ENCODE results near the gene JADE2.

Gene JADE2

DNA sequence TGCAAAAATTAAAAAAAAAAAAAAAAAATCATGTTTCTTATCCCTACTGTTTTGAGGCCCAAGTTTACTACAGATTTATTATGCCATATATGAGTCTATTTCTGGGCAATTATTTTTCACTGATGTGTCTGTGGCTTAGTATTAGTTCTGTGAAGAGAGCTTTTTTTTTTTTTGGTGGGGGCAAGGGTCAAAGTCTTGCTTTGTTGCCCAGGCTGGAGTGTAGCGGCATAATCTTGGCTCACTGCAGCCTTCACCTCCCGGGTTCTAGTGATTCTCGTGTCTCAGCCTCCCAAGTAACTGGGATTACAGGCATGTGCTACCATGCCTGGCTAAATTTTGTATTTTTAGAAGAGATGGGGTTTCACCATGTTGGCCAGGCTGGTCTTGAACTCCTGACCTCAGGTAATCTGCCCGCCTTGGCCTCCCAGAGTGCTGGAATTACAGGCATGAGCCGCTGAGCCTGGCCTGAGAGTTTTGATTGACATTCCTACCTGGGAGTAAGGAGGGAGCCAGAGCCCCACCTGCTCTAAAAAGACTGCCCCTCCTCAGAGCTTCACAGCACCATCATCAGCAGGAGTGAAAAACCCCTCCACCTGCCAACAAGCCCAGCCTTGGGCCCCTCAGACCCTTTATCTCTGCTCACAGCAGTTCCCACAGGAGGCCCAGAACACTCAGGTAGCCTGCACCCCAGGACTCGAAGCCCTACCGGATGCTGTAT is 36.1 kb upstream of the JADE2 start:
- Histone ChIP-seq H3K14ac (ENCODE audit: low read length) (no peak overlapping the region), H3K4me3 (ENCODE audit: low read length in 2 of 2) (no peak overlapping the region), H3K79me1 (ENCODE audit: low read depth, low read length) (no peaks in the 10 kb centered on the region), H2BK5ac (ENCODE audit: low read length) (no peak overlapping the region), H4K91ac (ENCODE audit: low read depth, low read length, poor library complexity) (no peak overlapping the region), H2BK15ac (ENCODE audit: low read length) (no peak overlapping the region), H3K9ac (ENCODE audit: low read depth, low read length, poor library complexity) (no peak overlapping the region), H2BK120ac (ENCODE audit: low read depth, low read length) (no peak overlapping the region), H3K23ac (ENCODE audit: low read depth, low read length, poor library complexity) (no peak overlapping the region), H3K18ac (ENCODE audit: low read length) (no peak overlapping the region), H2AK5ac (ENCODE audit: low read depth, low read length) (no peak overlapping the region), H3K27ac (replicated peaks; ENCODE audit: low read length) (no peak overlapping the region), H3K4ac (ENCODE audit: low read length) (no peak overlapping the region), H3K4me1 (ENCODE audit: control insufficient read depth in 2 of 2, insufficient read depth in 1 of 2, low read depth in 1 of 2, low read length in 2 of 2) (no peaks in the 10 kb centered on the region), H2AFZ (ENCODE audit: low read length) (no peak overlapping the region), H4K8ac (ENCODE audit: low read depth, low read length) (no peak overlapping the region), H3K4me2 (ENCODE audit: insufficient read depth, low read length, poor library complexity, severe bottlenecking) (no peak overlapping the region), H3K36me3 (replicated peaks in 1 of 2; ENCODE audit: control insufficient read depth in 2 of 2, insufficient read depth in 2 of 2, low read length in 2 of 2) (no peaks in the 10 kb centered on the region), H3K27me3 (ENCODE audit: control insufficient read depth in 3 of 3, insufficient read depth in 3 of 3, low read depth in 1 of 3, low read length in 3 of 3) (peaks cover 0 to 29% (median 0%) of the 10 kb centered on the region in 3 experiments), H2BK12ac (ENCODE audit: low read length) (no peak overlapping the region), H3K9me3 (replicated peaks in 1 of 2; ENCODE audit: control insufficient read depth in 2 of 2, insufficient read depth in 1 of 2, low read depth in 1 of 2, low read length in 2 of 2) (no peaks in the 10 kb centered on the region)
- no CpG with 5 or more reads among the region's 7 CpGs for WGBS, 2 donors (ENCODE audit: extremely low coverage in 2 of 2, insufficient read length in 2 of 2, insufficient replicate concordance in 1 of 2)
- DNase-seq (ENCODE audit: low spot score): no peak

DNA sequence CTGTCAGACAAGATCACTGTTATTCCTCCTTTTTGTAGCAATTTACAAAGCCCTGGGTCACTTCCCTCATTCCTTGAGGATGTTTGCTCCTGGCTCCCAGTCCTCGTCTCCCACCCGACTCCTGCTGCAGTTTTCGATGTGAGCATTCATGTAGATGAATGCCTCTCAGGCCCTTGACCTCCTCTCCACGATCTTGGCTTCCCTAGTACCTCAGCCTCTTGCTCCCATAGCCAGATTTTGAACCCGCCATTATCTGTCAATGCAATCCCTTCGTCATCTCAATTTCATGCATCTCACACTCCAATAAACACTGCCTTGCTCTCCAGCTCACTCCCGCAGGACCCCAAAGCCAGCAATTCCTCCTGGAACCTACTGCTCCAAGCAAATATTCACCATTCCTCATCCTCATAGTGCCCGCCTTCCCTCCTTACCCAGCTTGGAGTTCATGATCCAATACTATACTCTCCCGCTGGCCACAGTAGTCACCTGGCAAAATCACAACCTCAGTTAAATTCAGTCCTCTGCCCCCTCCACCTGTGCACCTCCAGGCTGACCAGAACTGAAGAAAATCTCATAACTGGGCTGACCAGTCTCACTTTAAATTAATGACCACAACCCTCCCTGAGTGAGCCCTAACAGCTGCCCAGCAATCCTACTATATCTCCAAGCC is 35.1 kb upstream of the JADE2 start:
- no peak for DNase-seq (ENCODE audit: low spot score)
- no CpG with 5 or more reads among the region's 9 CpGs for WGBS, 2 donors (ENCODE audit: extremely low coverage in 2 of 2, insufficient read length in 2 of 2, insufficient replicate concordance in 1 of 2)
- H2AK5ac ChIP-seq (ENCODE audit: low read depth, low read length): peak overlapping the region; percentile 68
- no peak overlapping the region for H2BK15ac ChIP-seq (ENCODE audit: low read length)
- no peak overlapping the region for H2BK5ac ChIP-seq (ENCODE audit: low read length)
- no peak overlapping the region for H3K23ac ChIP-seq (ENCODE audit: low read depth, low read length, poor library complexity)
- H3K36me3 ChIP-seq (replicated peaks in 1 of 2; ENCODE audit: control insufficient read depth in 2 of 2, insufficient read depth in 2 of 2, low read length in 2 of 2): no peaks in the 10 kb centered on the region
- H2AFZ ChIP-seq (ENCODE audit: low read length): no peak overlapping the region
- H3K4me1 ChIP-seq (ENCODE audit: control insufficient read depth in 2 of 2, insufficient read depth in 1 of 2, low read depth in 1 of 2, low read length in 2 of 2): no peaks in the 10 kb centered on the region
- no peaks in the 10 kb centered on the region for H3K79me1 ChIP-seq (ENCODE audit: low read depth, low read length)
- peaks cover 0 to 29% (median 0%) of the 10 kb centered on the region in 3 experiments for H3K27me3 ChIP-seq (ENCODE audit: control insufficient read depth in 3 of 3, insufficient read depth in 3 of 3, low read depth in 1 of 3, low read length in 3 of 3)
- H2BK12ac ChIP-seq (ENCODE audit: low read length): no peak overlapping the region
- H4K91ac ChIP-seq (ENCODE audit: low read depth, low read length, poor library complexity): no peak overlapping the region
- no peak overlapping the region for H3K18ac ChIP-seq (ENCODE audit: low read length)
- no peaks in the 10 kb centered on the region for H3K9me3 ChIP-seq (replicated peaks in 1 of 2; ENCODE audit: control insufficient read depth in 2 of 2, insufficient read depth in 1 of 2, low read depth in 1 of 2, low read length in 2 of 2)
- no peak overlapping the region for H3K4ac ChIP-seq (ENCODE audit: low read length)
- no peak overlapping the region for H4K8ac ChIP-seq (ENCODE audit: low read depth, low read length)
- no peak overlapping the region for H3K4me3 ChIP-seq (ENCODE audit: low read length in 2 of 2)
- H3K14ac ChIP-seq (ENCODE audit: low read length): no peak overlapping the region
- no peak overlapping the region for H2BK120ac ChIP-seq (ENCODE audit: low read depth, low read length)
- no peak overlapping the region for H3K4me2 ChIP-seq (ENCODE audit: insufficient read depth, low read length, poor library complexity, severe bottlenecking)
- H3K9ac ChIP-seq (ENCODE audit: low read depth, low read length, poor library complexity): no peak overlapping the region
- no peak overlapping the region for H3K27ac ChIP-seq (replicated peaks; ENCODE audit: low read length)

DNA sequence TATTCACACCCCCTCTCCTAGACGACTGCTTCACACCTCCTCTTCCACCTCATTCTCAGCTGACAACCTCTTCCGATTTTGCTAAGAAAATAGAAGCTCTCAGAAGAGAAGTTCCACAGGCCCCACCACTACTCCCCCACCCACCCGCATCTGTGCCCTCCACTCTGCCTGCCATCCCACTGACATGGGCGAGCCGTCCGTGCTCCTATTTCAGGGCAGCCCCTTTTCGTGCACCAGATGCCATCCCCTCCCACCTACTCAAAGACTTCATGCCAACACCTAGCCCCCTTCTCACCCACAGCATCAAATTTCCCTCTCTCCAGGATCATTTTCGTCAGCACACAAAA is 34.6 kb upstream of the JADE2 start:
- H3K27me3 ChIP-seq (ENCODE audit: control insufficient read depth in 3 of 3, insufficient read depth in 3 of 3, low read depth in 1 of 3, low read length in 3 of 3): peaks cover 0 to 29% (median 0%) of the 10 kb centered on the region in 3 experiments
- H4K91ac ChIP-seq (ENCODE audit: low read depth, low read length, poor library complexity): no peak overlapping the region
- H3K9me3 ChIP-seq (replicated peaks in 1 of 2; ENCODE audit: control insufficient read depth in 2 of 2, insufficient read depth in 1 of 2, low read depth in 1 of 2, low read length in 2 of 2): no peaks in the 10 kb centered on the region
- no peak overlapping the region for H2AK5ac ChIP-seq (ENCODE audit: low read depth, low read length)
- no peak overlapping the region for H3K9ac ChIP-seq (ENCODE audit: low read depth, low read length, poor library complexity)
- H3K27ac ChIP-seq (replicated peaks; ENCODE audit: low read length): no peak overlapping the region
- no peak overlapping the region for H3K4ac ChIP-seq (ENCODE audit: low read length)
- no peak overlapping the region for H3K4me2 ChIP-seq (ENCODE audit: insufficient read depth, low read length, poor library complexity, severe bottlenecking)
- H3K36me3 ChIP-seq (replicated peaks in 1 of 2; ENCODE audit: control insufficient read depth in 2 of 2, insufficient read depth in 2 of 2, low read length in 2 of 2): no peaks in the 10 kb centered on the region
- no peak overlapping the region for H4K8ac ChIP-seq (ENCODE audit: low read depth, low read length)
- H2BK120ac ChIP-seq (ENCODE audit: low read depth, low read length): no peak overlapping the region
- WGBS, 2 donors (ENCODE audit: extremely low coverage in 2 of 2, insufficient read length in 2 of 2, insufficient replicate concordance in 1 of 2): no CpG with 5 or more reads among the region's 8 CpGs
- H2BK5ac ChIP-seq (ENCODE audit: low read length): no peak overlapping the region
- no peak overlapping the region for H2BK15ac ChIP-seq (ENCODE audit: low read length)
- H3K23ac ChIP-seq (ENCODE audit: low read depth, low read length, poor library complexity): no peak overlapping the region
- no peaks in the 10 kb centered on the region for H3K79me1 ChIP-seq (ENCODE audit: low read depth, low read length)
- H3K4me3 ChIP-seq (ENCODE audit: low read length in 2 of 2): no peak overlapping the region
- no peak overlapping the region for H3K14ac ChIP-seq (ENCODE audit: low read length)
- H3K4me1 ChIP-seq (ENCODE audit: control insufficient read depth in 2 of 2, insufficient read depth in 1 of 2, low read depth in 1 of 2, low read length in 2 of 2): no peaks in the 10 kb centered on the region
- DNase-seq (ENCODE audit: low spot score): no peak
- H3K18ac ChIP-seq (ENCODE audit: low read length): no peak overlapping the region
- no peak overlapping the region for H2AFZ ChIP-seq (ENCODE audit: low read length)
- H2BK12ac ChIP-seq (ENCODE audit: low read length): no peak overlapping the region

DNA sequence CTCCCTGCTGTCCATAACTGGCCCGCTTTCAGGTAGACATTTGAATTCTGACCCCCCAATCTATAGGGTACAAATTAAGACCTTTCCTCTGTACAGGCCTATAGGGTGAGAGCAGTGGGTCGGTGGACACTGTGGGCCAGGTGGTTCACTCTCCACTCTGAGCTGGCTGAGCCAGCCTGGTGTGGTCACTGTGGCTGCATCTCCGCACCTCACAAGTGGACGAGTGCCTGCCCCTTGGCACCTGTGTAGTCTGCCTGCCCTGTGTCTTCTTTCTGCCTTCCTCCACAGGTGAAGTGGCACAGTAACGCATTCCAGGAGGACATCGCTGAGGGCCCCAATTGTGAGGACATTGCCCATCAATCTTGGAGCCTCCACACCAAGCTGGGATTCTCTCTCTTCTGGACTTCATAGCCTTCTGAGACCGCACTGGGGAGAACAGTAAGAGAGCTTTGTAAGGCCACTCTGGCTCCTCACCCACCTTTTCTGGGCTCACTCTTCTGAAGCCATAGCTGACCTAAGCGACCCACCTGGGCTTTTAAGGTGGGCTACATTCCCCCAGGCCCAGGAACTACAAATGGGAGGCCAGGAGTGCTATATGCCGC is 33.5 kb upstream of the JADE2 start:
- Histone ChIP-seq H2BK15ac (ENCODE audit: low read length) (no peak overlapping the region), H3K36me3 (replicated peaks in 1 of 2; ENCODE audit: control insufficient read depth in 2 of 2, insufficient read depth in 2 of 2, low read length in 2 of 2) (no peaks in the 10 kb centered on the region), H2BK5ac (ENCODE audit: low read length) (no peak overlapping the region), H3K9ac (ENCODE audit: low read depth, low read length, poor library complexity) (no peak overlapping the region), H3K9me3 (replicated peaks in 1 of 2; ENCODE audit: control insufficient read depth in 2 of 2, insufficient read depth in 1 of 2, low read depth in 1 of 2, low read length in 2 of 2) (no peaks in the 10 kb centered on the region), H3K27ac (replicated peaks; ENCODE audit: low read length) (no peak overlapping the region), H3K4me3 (ENCODE audit: low read length in 2 of 2) (no peak overlapping the region), H3K23ac (ENCODE audit: low read depth, low read length, poor library complexity) (peak overlapping the region; percentile 70), H2BK120ac (ENCODE audit: low read depth, low read length) (no peak overlapping the region), H3K18ac (ENCODE audit: low read length) (peak overlapping the region; percentile 21), H4K91ac (ENCODE audit: low read depth, low read length, poor library complexity) (no peak overlapping the region), H3K4me1 (ENCODE audit: control insufficient read depth in 2 of 2, insufficient read depth in 1 of 2, low read depth in 1 of 2, low read length in 2 of 2) (no peaks in the 10 kb centered on the region), H3K79me1 (ENCODE audit: low read depth, low read length) (no peaks in the 10 kb centered on the region), H2BK12ac (ENCODE audit: low read length) (no peak overlapping the region), H3K27me3 (ENCODE audit: control insufficient read depth in 3 of 3, insufficient read depth in 3 of 3, low read depth in 1 of 3, low read length in 3 of 3) (peaks cover 0 to 29% (median 0%) of the 10 kb centered on the region in 3 experiments), H3K14ac (ENCODE audit: low read length) (no peak overlapping the region), H4K8ac (ENCODE audit: low read depth, low read length) (no peak overlapping the region), H3K4ac (ENCODE audit: low read length) (no peak overlapping the region), H3K4me2 (ENCODE audit: insufficient read depth, low read length, poor library complexity, severe bottlenecking) (no peak overlapping the region), H2AK5ac (ENCODE audit: low read depth, low read length) (peak overlapping the region; percentile 46), H2AFZ (ENCODE audit: low read length) (no peak overlapping the region)
- no CpG with 5 or more reads among the region's 9 CpGs for WGBS, 2 donors (ENCODE audit: extremely low coverage in 2 of 2, insufficient read length in 2 of 2, insufficient replicate concordance in 1 of 2)
- no peak for DNase-seq (ENCODE audit: low spot score)

Measured in neuronal stem cell (in vitro differentiated cells).